ENCODE results near the gene SARS2. TPM values are rescaled to one million over a fixed set of nuclear protein-coding genes. Genes with fewer than 3 reads are reported as not detected.
A peak's percentile ranks its signal among the peaks of the same experiment; 100 is the strongest.
"Not testable (repeated sequence)": the region's sequence is repeated elsewhere in the genome, so short reads cannot be mapped to it uniquely, and the experiment has no call there.

The SARS2 gene
- total RNA-seq, 4 donors from 2014 or later: 18.2 to 134 (median 38.4) TPM

GRCh38 chr19:38877781-38878574 is 52.6 kb downstream of the SARS2 start, which contains the start of gene RINL:
Gene RINL, minus strand, starts transcription at chr19:38878275. Its CDS starts 1,533 bp downstream, at chr19:38876742.
- TF ChIP-seq POLR2A (IDR thresholded peaks at IDR 0.05) (peak in 1 of 2 donors; percentile 35), CTCF (IDR thresholded peaks at IDR 0.05) (no peak)
- Histone ChIP-seq H3K9me3 (no peaks in the 10 kb centered on the region), H3K4me3 (peak within 1 kb of the TSS; percentile 1 to 47 (median 31)), H3K27ac (peak within 1 kb of the TSS; percentile 79 to 97 (median 91)), H3K36me3 (peaks cover 0 to 29% (median 0%) of the 10 kb centered on the region in 3 donors), H3K4me1 (peaks cover 7 to 22% (median 17%) of the 10 kb centered on the region in 4 donors), H3K27me3 (no peaks in the 10 kb centered on the region)
- DNase-seq: peak; percentile 66 to 92 (median 89)

GRCh38 chr19:38875656-38876395 is 54.7 kb downstream of the SARS2 start:
- Histone ChIP-seq H3K4me3 (no peak overlapping the region), H3K36me3 (peaks cover 0 to 14% (median 0%) of the 10 kb centered on the region in 3 donors)

GRCh38 chr19:38873400-38873799 is 57.2 kb downstream of the SARS2 start:
- H3K36me3 ChIP-seq, H3K4me3 ChIP-seq, H3K9me3 ChIP-seq, DNase-seq, H3K27me3 ChIP-seq, H3K27ac ChIP-seq: not testable (repeated sequence)
- H3K4me1 ChIP-seq: peaks cover 0 to 17% (median 8%) of the 10 kb centered on the region in 4 donors

More at GRCh38 chr19:38875656-38876395, 54.7 kb downstream of the SARS2 start:
- no peak for DNase-seq
- Histone ChIP-seq H3K4me1 (peaks cover 7 to 22% (median 17%) of the 10 kb centered on the region in 4 donors), H3K9me3 (no peaks in the 10 kb centered on the region), H3K27me3 (no peaks in the 10 kb centered on the region), H3K27ac (no peak overlapping the region)
- TF ChIP-seq POLR2A (IDR thresholded peaks at IDR 0.05) (no peak), CTCF (IDR thresholded peaks at IDR 0.05) (no peak)

GRCh38 chr19:38870612-38871011 is 60.0 kb downstream of the SARS2 start:
- no peak for TF ChIP-seq CTCF (IDR thresholded peaks at IDR 0.05)
- TF ChIP-seq POLR2A (IDR thresholded peaks at IDR 0.05): no peak
- H3K27ac ChIP-seq: peak overlapping the region; percentile 63 to 92 (median 74)
- H3K36me3 ChIP-seq: no peaks in the 10 kb centered on the region
- H3K27me3 ChIP-seq: no peaks in the 10 kb centered on the region
- DNase-seq: no peak
- peak overlapping the region in 1 of 4 donors; percentile 50 for H3K4me3 ChIP-seq
- no peaks in the 10 kb centered on the region for H3K9me3 ChIP-seq
- peaks cover 0 to 10% (median 7%) of the 10 kb centered on the region in 4 donors for H3K4me1 ChIP-seq

- DNase-seq: peak; percentile 86 to 98 (median 96)
- Histone ChIP-seq H3K4me3 (peak overlapping the region; percentile 47 to 56 (median 50)), H3K9me3 (no peaks in the 10 kb centered on the region), H3K4me1 (peaks cover 0 to 12% (median 11%) of the 10 kb centered on the region in 4 donors), H3K27ac (peak overlapping the region; percentile 63 to 92 (median 74)), H3K27me3 (no peaks in the 10 kb centered on the region), H3K36me3 (no peaks in the 10 kb centered on the region)
- TF ChIP-seq CTCF (IDR thresholded peaks at IDR 0.05) (peak; percentile 75 to 97 (median 94)), POLR2A (IDR thresholded peaks at IDR 0.05) (peak in 1 of 2 donors; percentile 18)
Measured at GRCh38 chr19:38869836-38870607, 60.5 kb downstream of the SARS2 start.

Data from Peyer's patch (tissue), 4 donors.